ENCODE measurements around the gene USP30.

DNA sequence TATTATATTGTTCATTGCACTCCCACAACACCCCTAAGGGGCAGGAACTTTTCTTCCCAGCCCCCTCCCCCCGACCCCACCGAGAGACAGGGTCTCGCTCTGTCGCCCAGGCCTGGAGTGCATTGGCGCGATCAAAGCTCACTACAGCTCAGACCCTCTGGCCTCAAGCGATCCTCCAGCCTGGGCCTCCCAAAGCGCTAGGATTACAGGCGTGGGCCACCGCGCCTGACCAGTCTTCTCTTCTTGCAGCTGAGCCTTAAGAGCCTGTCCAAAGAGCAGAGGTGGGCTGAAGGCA, 44.7 kb downstream of the USP30 start:
- TF ChIP-seq, protein P1, sequence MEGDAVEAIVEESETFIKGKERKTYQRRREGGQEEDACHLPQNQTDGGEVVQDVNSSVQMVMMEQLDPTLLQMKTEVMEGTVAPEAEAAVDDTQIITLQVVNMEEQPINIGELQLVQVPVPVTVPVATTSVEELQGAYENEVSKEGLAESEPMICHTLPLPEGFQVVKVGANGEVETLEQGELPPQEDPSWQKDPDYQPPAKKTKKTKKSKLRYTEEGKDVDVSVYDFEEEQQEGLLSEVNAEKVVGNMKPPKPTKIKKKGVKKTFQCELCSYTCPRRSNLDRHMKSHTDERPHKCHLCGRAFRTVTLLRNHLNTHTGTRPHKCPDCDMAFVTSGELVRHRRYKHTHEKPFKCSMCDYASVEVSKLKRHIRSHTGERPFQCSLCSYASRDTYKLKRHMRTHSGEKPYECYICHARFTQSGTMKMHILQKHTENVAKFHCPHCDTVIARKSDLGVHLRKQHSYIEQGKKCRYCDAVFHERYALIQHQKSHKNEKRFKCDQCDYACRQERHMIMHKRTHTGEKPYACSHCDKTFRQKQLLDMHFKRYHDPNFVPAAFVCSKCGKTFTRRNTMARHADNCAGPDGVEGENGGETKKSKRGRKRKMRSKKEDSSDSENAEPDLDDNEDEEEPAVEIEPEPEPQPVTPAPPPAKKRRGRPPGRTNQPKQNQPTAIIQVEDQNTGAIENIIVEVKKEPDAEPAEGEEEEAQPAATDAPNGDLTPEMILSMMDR (IDR thresholded peaks at IDR 0.05) = no peak
- TF ChIP-seq POLR2AphosphoS5 (IDR thresholded peaks at IDR 0.05) (no peak), POLR2A (IDR thresholded peaks at IDR 0.05) (no peak), EP300 (IDR thresholded peaks at IDR 0.05) (no peak)

All from suprapubic skin (tissue), 4 donors.